HEK293 (cell line): ENCODE data around the gene CAMK2D.

Source experiments
- CTCF ChIA-PET: fragments of 350-600 bp; formaldehyde crosslinking; extraction: SDS; loops from one replicate; lab custom pipeline; 2021; ENCODE audit warnings: antibody characterized with exemption; lab: Yijun Ruan, JAX
- POLR2A ChIA-PET: fragments of 300-600 bp; formaldehyde crosslinking; extraction: SDS; loops from one replicate; lab custom pipeline; 2020; ENCODE audit warnings: antibody characterized with exemption, inconsistent platforms; lab: Yijun Ruan, JAX
- H3K27ac ChIP-seq: fragments of 200-500 bp; sonication (Bioruptor generic); 2 replicates; pipeline ENCODE4 v1.5.1; 2014; ENCODE audit warnings: low read depth, low read length, control low read depth, inconsistent platforms; ENCODE audit errors: extremely low read depth
- H3K36me3 ChIP-seq, 2 experiments: fragments of 200-500 bp in 1 of 2; sonication (Bioruptor generic) in 1 of 2; 1 replicate in 1 of 2; 2 replicates in 1 of 2; pipeline ENCODE4 v1.5.1; 2014 to 2017; ENCODE audit warnings: inconsistent platforms in 2 of 2, low read length in 2 of 2; ENCODE audit not compliant: control insufficient read depth in 2 of 2, insufficient read depth in 1 of 2
- H3K4me1 ChIP-seq: fragments of 200-500 bp; sonication (Bioruptor generic); 2 replicates; pipeline ENCODE4 v1.5.1; 2014; ENCODE audit warnings: mild to moderate bottlenecking, low read length, inconsistent platforms; ENCODE audit not compliant: control insufficient read depth, insufficient read depth
- H3K4me3 ChIP-seq: 2 replicates; pipeline ENCODE4 v1.5.1; 2011; ENCODE audit warnings: low read depth, mild to moderate bottlenecking, control low read depth, low read length, moderate library complexity
- H3K9me3 ChIP-seq: fragments of 200-500 bp; sonication (Bioruptor generic); 2 replicates; pipeline ENCODE4 v1.5.1; 2014; ENCODE audit warnings: low read depth, low read length, inconsistent platforms; ENCODE audit not compliant: control insufficient read depth, insufficient read depth
- ELK4 ChIP-seq: IDR thresholded peaks from 2 replicates; pipeline ENCODE4 v1.6.1; 2011; ENCODE audit warnings: mild to moderate bottlenecking, low read depth, low read length, borderline replicate concordance
- HOXC10 ChIP-seq: sonication (generic); formaldehyde crosslinking; IDR thresholded peaks from 2 replicates; pipeline ENCODE4 v1.8.1; 2023; ENCODE audit warnings: mild to moderate bottlenecking, missing genetic modification reagents
- KLF17 ChIP-seq: fragments of 450-650 bp; formaldehyde crosslinking; IDR thresholded peaks from 2 replicates; pipeline ENCODE4 v1.5.1; 2016; ENCODE audit warnings: missing biosample characterization, missing genetic modification characterization
- MEIS1 ChIP-seq: sonication (generic); formaldehyde crosslinking; IDR thresholded peaks from 2 replicates; pipeline ENCODE4 v1.8.1; 2022; ENCODE audit warnings: missing genetic modification reagents, mild to moderate bottlenecking, borderline replicate concordance
- OSR2 ChIP-seq: fragments of 450-650 bp; formaldehyde crosslinking; IDR thresholded peaks from 2 replicates; pipeline ENCODE4 v1.5.1; 2016; ENCODE audit warnings: missing biosample characterization, missing genetic modification characterization
- ZBTB21 ChIP-seq: fragments of 450-650 bp; formaldehyde crosslinking; IDR thresholded peaks from 2 replicates; pipeline ENCODE4 v1.5.1; 2017; ENCODE audit warnings: missing biosample characterization, missing genetic modification characterization
- ZFP41 ChIP-seq: fragments of 450-650 bp; formaldehyde crosslinking; IDR thresholded peaks from 2 replicates; pipeline ENCODE4 v1.5.1; 2016; ENCODE audit warnings: missing biosample characterization, missing genetic modification characterization, borderline replicate concordance
- ZNF16 ChIP-seq: fragments of 450-650 bp; formaldehyde crosslinking; IDR thresholded peaks from 2 replicates; pipeline ENCODE4 v1.5.1; 2016; ENCODE audit warnings: low read depth, missing biosample characterization, missing genetic modification characterization
- ZNF174 ChIP-seq: fragments of 450-650 bp; formaldehyde crosslinking; IDR thresholded peaks from 2 replicates; pipeline ENCODE4 v1.5.0; 2017; ENCODE audit warnings: missing biosample characterization, mild to moderate bottlenecking, missing genetic modification characterization
- ZNF24 ChIP-seq: fragments of 450-650 bp; formaldehyde crosslinking; IDR thresholded peaks from 2 replicates; pipeline ENCODE4 v1.5.1; 2016; ENCODE audit warnings: missing biosample characterization, missing genetic modification characterization
- ZNF292 ChIP-seq: fragments of 450-650 bp; formaldehyde crosslinking; IDR thresholded peaks from 2 replicates; pipeline ENCODE4 v1.5.1; 2016; ENCODE audit warnings: low read depth, missing biosample characterization, missing genetic modification characterization, borderline replicate concordance
- ZNF335 ChIP-seq: fragments of 450-650 bp; formaldehyde crosslinking; conservative IDR thresholded peaks from 2 replicates; pipeline ENCODE4 v1.5.1; 2016; ENCODE audit warnings: missing biosample characterization, missing genetic modification characterization
- ZNF433 ChIP-seq: fragments of 450-650 bp; formaldehyde crosslinking; IDR thresholded peaks from 2 replicates; pipeline ENCODE4 v1.5.1; 2016; ENCODE audit warnings: missing biosample characterization, missing genetic modification characterization, low read depth
- ZNF501 ChIP-seq: fragments of 450-650 bp; formaldehyde crosslinking; IDR thresholded peaks from 2 replicates; pipeline ENCODE4 v1.5.1; 2016; ENCODE audit warnings: missing biosample characterization, missing genetic modification characterization
- ZNF544 ChIP-seq: fragments of 450-650 bp; formaldehyde crosslinking; IDR thresholded peaks from 2 replicates; pipeline ENCODE4 v1.5.0; 2017; ENCODE audit warnings: missing biosample characterization, missing genetic modification characterization
- ZNF596 ChIP-seq: fragments of 450-650 bp; IDR thresholded peaks from 2 replicates; pipeline ENCODE4 v1.5.0; 2018; ENCODE audit warnings: missing biosample characterization, mild to moderate bottlenecking, missing genetic modification characterization, moderate library complexity
- ZNF623 ChIP-seq: fragments of 450-650 bp; formaldehyde crosslinking; IDR thresholded peaks from 2 replicates; pipeline ENCODE4 v1.5.1; 2016; ENCODE audit warnings: missing biosample characterization, missing genetic modification characterization
- ZNF660 ChIP-seq: fragments of 450-650 bp; IDR thresholded peaks from 2 replicates; pipeline ENCODE4 v1.5.1; 2018; ENCODE audit warnings: missing biosample characterization, mild to moderate bottlenecking, missing genetic modification characterization
- ZNF792 ChIP-seq: fragments of 450-650 bp; formaldehyde crosslinking; IDR thresholded peaks from 2 replicates; pipeline ENCODE4 v1.5.1; 2016; ENCODE audit warnings: missing biosample characterization, missing genetic modification characterization
- TF ChIP-seq, protein P1 (sequence below): fragments of 450-650 bp; formaldehyde crosslinking; IDR thresholded peaks from 2 replicates; pipeline ENCODE4 v1.5.1; 2016; ENCODE audit warnings: missing biosample characterization, missing genetic modification characterization, low read depth
- TF ChIP-seq, protein P2 (sequence below): fragments of 450-650 bp; formaldehyde crosslinking; IDR thresholded peaks from 2 replicates; pipeline ENCODE4 v1.5.1; 2016; ENCODE audit warnings: missing biosample characterization, missing genetic modification characterization
- TF ChIP-seq, protein P3 (sequence below): fragments of 450-650 bp; formaldehyde crosslinking; IDR thresholded peaks from 2 replicates; pipeline ENCODE4 v1.5.1; 2016; ENCODE audit warnings: missing biosample characterization, missing genetic modification characterization
- TF ChIP-seq, protein P4 (sequence below): fragments of 450-650 bp; formaldehyde crosslinking; IDR thresholded peaks from 2 replicates; pipeline ENCODE4 v1.5.1; 2016; ENCODE audit warnings: missing biosample characterization, missing genetic modification characterization, borderline replicate concordance
- TF ChIP-seq, protein P5 (sequence below): fragments of 450-650 bp; formaldehyde crosslinking; IDR thresholded peaks from 2 replicates; pipeline ENCODE4 v1.5.1; 2016; ENCODE audit warnings: missing biosample characterization, missing genetic modification characterization

Gene CAMK2D

DNA sequence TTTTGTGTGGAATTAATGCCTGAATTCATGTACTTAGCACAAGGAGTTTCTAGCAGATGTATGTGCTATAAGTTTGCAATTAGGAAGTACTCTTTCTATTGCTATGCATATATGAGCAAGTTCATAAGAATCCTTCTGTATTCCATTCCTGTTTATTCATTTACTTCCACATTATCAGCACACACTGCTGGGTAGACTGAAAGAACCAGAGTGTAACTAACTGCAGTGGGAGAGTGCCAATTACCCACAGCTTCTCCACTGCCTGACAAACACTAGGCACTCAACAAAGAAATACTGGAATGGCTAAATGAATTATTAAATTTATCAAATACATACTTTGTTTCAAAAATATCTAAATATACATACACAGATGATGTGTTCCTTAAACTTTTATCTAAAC, 219.6 kb downstream of the CAMK2D start (continued):
- no peak for TF ChIP-seq KLF17 (tag by site-specific recombination)

DNA sequence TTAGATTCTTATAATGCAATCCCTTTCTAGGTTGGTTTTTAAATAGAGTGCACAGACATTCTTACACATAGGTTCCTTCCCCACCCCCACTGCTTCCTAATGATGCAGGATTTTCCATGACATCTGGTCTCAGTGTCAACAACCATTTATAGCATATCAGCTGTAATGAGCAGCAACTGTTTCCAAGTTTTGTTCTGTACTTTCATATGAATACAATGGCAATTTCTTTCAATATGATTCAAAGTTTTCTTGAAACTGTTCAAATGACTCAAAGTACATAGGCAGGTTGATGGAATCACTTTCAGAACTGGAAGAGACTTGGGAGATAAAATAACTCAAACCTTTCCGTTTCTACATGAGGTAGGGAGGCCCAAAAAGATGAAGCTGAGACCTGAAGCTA, 220.7 kb downstream of the CAMK2D start:
- TF ChIP-seq, protein P1, sequence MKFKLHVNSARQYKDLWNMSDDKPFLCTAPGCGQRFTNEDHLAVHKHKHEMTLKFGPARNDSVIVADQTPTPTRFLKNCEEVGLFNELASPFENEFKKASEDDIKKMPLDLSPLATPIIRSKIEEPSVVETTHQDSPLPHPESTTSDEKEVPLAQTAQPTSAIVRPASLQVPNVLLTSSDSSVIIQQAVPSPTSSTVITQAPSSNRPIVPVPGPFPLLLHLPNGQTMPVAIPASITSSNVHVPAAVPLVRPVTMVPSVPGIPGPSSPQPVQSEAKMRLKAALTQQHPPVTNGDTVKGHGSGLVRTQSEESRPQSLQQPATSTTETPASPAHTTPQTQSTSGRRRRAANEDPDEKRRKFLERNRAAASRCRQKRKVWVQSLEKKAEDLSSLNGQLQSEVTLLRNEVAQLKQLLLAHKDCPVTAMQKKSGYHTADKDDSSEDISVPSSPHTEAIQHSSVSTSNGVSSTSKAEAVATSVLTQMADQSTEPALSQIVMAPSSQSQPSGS: no peak
- TF ChIP-seq ZNF792 (tag by site-specific recombination) (no peak), ZNF24 (tag by site-specific recombination) (no peak), MEIS1 (CRISPR knock-in tag) (no peak), ZNF596 (tag by site-specific recombination) (no peak), ZBTB21 (tag by site-specific recombination) (0 out of 2 replicates have a peak, but pooled peaks have one; percentile 43), OSR2 (no peak)
- TF ChIP-seq, all 188 proteins: peak for 1

DNA sequence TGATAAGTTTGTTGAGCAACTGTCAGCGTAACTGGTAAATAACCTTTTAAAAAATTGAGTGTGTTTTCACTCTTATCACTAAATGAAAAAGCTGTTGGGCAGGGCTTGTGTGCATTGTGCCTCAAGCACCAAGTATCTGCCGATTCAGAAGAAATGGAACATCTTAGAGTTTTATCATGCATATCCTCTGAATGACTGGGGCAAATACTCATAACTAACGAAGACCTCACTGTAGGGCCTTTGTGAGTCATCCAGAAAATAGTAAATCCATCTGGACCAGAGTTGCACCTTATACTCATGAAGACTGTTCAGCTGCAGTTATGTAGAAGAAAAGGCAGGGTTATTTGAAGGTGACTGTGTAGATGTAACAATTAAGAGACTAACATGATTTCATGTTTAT, 222.1 kb downstream of the CAMK2D start:
- ChIA-PET POLR2A (no interaction called here), CTCF (no interaction called here)
- TF ChIP-seq ZFP41 (tag by site-specific recombination): no peak
- no peak for TF ChIP-seq ZNF660 (tag by site-specific recombination)
- TF ChIP-seq ZNF292 (tag by site-specific recombination): no peak
- no peak for TF ChIP-seq ZNF623 (tag by site-specific recombination)
- TF ChIP-seq ELK4: no peak
- no peak for TF ChIP-seq ZNF433
- TF ChIP-seq, protein P2, sequence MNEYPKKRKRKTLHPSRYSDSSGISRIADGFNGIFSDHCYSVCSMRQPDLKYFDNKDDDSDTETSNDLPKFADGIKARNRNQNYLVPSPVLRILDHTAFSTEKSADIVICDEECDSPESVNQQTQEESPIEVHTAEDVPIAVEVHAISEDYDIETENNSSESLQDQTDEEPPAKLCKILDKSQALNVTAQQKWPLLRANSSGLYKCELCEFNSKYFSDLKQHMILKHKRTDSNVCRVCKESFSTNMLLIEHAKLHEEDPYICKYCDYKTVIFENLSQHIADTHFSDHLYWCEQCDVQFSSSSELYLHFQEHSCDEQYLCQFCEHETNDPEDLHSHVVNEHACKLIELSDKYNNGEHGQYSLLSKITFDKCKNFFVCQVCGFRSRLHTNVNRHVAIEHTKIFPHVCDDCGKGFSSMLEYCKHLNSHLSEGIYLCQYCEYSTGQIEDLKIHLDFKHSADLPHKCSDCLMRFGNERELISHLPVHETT (tag by site-specific recombination): no peak
- TF ChIP-seq ZNF174 (tag by site-specific recombination): no peak
- TF ChIP-seq HOXC10: no peak
- TF ChIP-seq, protein P3, sequence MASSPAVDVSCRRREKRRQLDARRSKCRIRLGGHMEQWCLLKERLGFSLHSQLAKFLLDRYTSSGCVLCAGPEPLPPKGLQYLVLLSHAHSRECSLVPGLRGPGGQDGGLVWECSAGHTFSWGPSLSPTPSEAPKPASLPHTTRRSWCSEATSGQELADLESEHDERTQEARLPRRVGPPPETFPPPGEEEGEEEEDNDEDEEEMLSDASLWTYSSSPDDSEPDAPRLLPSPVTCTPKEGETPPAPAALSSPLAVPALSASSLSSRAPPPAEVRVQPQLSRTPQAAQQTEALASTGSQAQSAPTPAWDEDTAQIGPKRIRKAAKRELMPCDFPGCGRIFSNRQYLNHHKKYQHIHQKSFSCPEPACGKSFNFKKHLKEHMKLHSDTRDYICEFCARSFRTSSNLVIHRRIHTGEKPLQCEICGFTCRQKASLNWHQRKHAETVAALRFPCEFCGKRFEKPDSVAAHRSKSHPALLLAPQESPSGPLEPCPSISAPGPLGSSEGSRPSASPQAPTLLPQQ (tag by site-specific recombination): no peak
- TF ChIP-seq, protein P4, sequence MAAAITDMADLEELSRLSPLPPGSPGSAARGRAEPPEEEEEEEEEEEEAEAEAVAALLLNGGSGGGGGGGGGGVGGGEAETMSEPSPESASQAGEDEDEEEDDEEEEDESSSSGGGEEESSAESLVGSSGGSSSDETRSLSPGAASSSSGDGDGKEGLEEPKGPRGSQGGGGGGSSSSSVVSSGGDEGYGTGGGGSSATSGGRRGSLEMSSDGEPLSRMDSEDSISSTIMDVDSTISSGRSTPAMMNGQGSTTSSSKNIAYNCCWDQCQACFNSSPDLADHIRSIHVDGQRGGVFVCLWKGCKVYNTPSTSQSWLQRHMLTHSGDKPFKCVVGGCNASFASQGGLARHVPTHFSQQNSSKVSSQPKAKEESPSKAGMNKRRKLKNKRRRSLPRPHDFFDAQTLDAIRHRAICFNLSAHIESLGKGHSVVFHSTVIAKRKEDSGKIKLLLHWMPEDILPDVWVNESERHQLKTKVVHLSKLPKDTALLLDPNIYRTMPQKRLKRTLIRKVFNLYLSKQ (tag by site-specific recombination): no peak
- TF ChIP-seq ZNF544: no peak
- TF ChIP-seq, protein P5, sequence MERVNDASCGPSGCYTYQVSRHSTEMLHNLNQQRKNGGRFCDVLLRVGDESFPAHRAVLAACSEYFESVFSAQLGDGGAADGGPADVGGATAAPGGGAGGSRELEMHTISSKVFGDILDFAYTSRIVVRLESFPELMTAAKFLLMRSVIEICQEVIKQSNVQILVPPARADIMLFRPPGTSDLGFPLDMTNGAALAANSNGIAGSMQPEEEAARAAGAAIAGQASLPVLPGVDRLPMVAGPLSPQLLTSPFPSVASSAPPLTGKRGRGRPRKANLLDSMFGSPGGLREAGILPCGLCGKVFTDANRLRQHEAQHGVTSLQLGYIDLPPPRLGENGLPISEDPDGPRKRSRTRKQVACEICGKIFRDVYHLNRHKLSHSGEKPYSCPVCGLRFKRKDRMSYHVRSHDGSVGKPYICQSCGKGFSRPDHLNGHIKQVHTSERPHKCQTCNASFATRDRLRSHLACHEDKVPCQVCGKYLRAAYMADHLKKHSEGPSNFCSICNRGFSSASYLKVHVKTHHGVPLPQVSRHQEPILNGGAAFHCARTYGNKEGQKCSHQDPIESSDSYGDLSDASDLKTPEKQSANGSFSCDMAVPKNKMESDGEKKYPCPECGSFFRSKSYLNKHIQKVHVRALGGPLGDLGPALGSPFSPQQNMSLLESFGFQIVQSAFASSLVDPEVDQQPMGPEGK: no peak
- no peak for TF ChIP-seq ZNF16
- TF ChIP-seq ZNF335: no peak
- no peak for TF ChIP-seq ZNF501 (tag by site-specific recombination)
- no peak overlapping the region for H3K27ac ChIP-seq
- H3K4me1 ChIP-seq: no peaks in the 10 kb centered on the region
- H3K36me3 ChIP-seq: no peaks in the 10 kb centered on the region
- no peak overlapping the region for H3K4me3 ChIP-seq
- no peaks in the 10 kb centered on the region for H3K9me3 ChIP-seq

More for the DNA sequence above, 220.7 kb downstream of the CAMK2D start:
- Histone ChIP-seq H3K27ac (no peak overlapping the region), H3K9me3 (no peaks in the 10 kb centered on the region), H3K4me1 (no peaks in the 10 kb centered on the region), H3K4me3 (no peak overlapping the region), H3K36me3 (no peaks in the 10 kb centered on the region)
- POLR2A ChIA-PET: no interaction called here
- CTCF ChIA-PET: interaction anchor here (0.7 to 1.3 kb wide), 4 partner anchors 9 to 146 kb away, joined by 3 to 5 read pairs (median 3); no protein-coding TSS in a partner anchor
